GM19238 (cell line): ENCODE measurements around the gene MIOX.
"Not testable (repeated sequence)": the region's sequence is repeated elsewhere in the genome, so short reads cannot be mapped to it uniquely, and the experiment has no call there.

Source experiments
- DNase-seq: peaks from one replicate; pipeline ENCODE4 v3.0.0; 2011; ENCODE audit warnings: low spot score; ENCODE audit not compliant: insufficient read length

Gene MIOX

DNA sequence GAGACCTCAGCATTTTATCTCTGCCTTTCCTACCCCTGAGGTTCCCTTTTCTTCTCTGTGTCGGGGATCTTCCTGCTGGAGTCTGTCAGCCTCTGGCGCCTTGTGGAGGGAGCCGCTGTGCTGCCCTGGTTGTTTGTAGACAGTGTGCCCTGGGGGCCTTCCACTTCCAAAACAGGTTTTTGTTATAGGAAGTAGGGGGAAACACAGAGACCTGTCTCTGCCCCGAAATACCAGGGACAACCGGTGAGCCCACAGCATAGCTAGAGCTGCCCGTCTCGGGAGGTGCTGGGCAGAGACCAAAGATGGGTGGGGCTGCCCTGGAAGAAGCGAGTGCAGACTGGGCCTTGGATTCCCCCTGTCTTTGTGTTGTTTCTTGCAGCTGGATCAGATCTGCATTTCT lies 29.4 kb downstream of the MIOX start:
- DNase-seq, result no peak

DNA sequence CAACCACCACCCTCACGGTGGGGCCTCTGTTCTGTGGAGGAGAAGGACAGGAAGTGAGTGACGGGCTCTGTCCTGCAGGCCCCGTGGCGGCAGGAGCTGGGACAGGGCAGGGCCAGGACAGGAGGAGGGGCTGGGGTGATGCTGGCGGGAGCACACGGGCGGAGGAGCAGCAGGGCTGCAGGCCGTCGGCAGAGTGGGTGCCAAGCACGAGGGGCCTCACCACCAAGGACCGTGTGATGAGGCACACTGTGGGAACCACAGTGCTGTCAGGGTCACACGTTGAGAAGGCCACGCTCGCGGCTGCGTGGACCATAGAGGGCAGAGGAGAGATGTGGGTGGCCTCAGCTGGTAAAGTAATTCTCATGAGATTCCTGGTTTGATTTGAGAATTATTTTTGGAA lies 30.2 kb downstream of the MIOX start:
- no peak for DNase-seq

- DNase-seq, result no peak
Measured at GRCh38 chr22:50517495-50518260, 31.0 kb downstream of the MIOX start.

- no peak for DNase-seq
Measured at GRCh38 chr22:50518606-50519005, 31.9 kb downstream of the MIOX start.

DNA sequence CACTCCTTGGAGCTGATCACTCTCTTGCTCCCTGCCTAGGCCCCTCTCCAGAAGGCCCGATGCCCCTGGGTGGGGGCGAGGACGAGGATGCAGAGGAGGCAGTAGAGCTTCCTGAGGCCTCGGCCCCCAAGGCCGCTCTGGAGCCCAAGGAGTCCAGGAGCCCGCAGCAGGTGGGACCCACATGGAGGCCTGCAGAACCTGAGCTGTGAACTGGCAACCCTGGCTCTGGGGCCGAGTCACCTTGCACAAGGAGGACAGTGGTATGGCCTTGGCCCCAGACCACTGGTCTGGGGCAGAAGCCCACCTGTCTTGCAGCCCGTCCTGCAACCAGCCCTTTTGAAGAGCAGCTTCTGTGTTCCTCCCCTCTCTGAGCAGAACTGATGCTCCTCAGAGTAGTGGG lies 32.5 kb downstream of the MIOX start:
- no peak for DNase-seq

GRCh38 chr22:50520184-50520583 lies 33.5 kb downstream of the MIOX start:
- DNase-seq, result not testable (repeated sequence)

DNA sequence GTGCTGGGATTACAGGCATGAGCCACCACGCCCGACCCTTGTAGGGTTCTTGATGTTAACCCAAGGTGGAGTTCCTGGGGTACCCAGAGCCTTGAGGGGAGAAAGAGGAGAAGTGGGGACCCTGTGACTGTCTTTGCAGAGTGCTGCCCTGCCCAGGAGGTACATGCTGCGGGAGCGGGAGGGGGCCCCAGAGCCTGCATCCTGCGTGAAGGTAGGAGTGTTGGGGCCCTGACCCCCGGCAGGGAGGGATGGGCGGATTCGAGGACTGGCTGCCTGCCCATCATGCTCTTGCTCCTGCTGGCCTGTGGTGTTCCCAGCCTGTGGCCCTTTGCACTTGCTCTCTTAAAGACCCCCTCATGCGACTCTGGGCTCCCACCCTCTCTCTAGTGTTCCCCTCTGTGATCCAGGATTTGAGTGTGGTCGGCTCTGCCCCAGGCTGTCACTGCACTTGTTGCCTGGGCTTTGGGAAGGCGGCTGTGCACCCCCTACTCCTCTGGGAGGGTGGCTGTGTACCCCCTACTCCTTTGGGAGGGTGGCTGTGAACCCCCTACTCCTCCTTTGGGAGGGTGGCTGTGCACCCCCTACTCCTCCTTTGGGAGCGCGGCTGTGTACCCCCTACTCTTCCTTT lies 34.3 kb downstream of the MIOX start:
- DNase-seq, result no peak

DNA sequence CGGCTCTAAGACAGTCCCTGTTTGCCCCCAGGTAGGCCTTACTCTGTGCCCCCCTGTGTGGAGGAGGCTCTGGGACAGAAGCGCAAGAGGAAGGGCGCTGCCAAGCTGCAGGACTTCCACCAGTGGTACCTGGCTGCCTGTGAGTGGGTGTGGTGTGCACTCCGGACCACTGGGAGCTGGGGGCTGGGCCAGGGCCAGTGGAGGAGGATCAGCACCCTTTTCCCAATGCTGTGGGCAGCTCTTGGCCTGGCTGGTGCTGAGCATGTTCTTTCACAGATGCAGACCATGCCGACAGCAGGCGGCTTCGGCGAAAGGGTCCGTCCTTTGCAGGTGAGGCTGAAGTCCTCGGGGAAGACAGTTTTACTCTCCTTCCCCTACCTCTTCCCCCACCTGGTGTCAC lies 35.1 kb downstream of the MIOX start:
- DNase-seq, result no peak

DNA sequence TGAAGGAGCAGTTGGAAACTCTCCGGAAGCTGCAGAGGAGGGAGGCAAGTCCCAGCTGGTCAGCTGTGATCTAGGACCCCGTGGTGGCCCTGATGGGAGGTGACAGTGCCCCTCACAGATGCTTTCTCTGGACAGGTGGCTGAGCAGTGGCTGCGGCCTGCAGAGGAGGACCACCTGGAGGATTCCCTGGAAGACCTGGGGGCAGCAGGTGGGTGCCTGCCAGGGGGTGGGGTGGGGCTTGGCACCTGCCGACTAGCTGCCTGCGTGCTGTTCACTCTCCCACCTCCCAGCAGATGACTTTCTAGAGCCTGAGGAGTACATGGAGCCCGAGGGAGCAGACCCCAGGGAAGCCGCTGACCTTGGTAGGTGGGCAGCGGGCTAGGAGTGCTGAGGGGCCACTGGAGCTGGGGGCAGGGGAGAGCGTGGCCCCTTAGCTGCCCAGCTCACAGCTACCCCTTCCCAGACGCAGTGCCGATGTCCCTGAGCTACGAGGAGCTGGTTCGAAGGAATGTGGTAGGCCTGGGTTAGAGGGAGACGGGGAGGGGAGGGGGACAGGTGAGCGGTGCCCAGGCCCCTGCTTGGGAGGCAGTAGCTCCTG lies 35.6 kb downstream of the MIOX start:
- no peak for DNase-seq

DNA sequence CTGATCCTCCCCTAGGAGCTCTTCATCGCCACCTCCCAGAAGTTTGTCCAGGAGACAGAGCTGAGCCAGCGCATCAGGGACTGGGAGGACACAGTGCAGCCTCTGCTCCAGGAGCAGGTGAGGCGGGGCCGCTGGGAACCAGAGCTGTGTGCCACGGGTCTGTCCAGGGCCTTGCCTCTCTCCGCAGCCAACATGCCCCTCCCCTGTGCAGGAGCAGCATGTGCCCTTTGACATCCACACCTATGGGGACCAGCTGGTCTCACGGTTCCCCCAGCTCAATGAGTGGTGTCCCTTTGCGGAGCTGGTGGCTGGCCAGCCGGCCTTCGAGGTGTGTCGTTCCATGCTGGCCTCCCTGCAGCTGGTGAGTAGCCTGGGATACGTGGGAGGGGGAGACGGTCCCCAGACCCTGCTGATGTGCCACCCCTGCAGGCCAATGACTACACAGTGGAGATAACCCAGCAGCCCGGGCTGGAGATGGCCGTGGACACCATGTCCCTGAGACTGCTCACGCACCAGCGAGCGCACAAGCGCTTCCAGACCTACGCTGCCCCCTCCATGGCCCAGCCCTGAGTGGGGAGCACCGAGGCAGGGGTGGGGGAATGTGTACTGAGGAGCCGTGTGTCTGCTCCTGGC lies 36.3 kb downstream of the MIOX start:
- DNase-seq, result no peak

- DNase-seq, result no peak
Measured at GRCh38 chr22:50523458-50523805, 36.8 kb downstream of the MIOX start.

GRCh38 chr22:50523806-50524675 lies 37.4 kb downstream of the MIOX start:
- no peak for DNase-seq

DNA sequence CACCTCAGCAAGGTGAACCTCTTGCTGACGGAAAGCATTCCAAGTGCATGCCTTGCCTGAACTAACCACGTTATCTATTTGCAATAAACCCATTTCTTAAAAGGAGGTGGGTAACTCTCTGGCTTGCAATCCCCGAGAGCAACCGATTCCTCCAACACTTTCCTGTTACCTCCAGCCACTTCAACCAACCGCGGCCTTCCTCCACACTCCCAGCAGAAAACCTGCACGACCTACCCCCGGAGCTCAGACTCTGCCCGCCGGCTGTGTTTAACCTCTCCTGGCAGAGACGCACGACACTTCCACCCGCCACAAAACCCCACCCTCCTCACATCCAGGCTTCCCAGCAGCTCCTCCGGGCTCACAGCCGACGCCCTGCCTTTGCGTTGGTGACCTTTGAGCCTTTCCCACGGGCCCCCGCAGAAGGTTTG lies 38.0 kb downstream of the MIOX start:
- no peak for DNase-seq

DNA sequence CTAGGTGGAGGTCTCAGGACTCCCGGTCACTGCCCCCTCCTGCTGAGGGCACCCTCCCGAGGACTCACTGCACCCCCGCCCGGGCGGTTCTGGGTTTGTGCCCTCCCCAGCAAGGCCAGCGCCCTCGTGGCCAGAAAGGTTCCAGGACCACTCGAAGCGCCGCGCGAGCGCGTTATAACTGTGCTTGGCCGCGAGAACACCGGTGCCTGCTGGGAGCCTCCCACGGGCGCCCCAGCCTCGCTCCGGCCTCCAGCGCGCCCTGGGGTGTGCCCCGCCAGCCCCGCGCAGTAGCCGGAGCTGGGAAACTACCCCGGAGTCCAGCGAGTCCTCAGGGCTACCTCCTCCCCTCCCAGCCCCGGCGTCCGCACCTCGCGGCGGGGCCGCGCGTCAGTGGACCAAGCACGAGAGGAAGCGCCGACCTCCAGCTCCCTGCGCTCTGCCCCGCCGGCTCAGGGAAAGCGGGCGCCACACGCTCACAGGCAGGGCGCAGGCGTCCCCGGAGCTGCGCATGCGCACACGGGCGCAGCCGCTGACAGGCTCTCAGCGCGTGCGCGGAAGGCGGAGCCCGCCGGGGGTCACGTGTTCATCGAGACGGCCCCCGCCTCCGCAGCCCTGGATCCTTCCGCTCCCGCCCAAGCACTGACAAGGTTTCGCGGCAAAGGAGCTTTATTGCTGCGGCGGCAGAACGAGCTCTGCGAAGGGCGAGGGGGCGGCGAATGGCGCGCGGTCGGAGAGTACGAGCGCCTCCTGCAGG lies 38.6 kb downstream of the MIOX start, which contains the start of gene SCO2:
Gene SCO2 (minus strand): TSS at position 495 of the 754 bp plus-strand sequence. CDS start 1,187 bp downstream, outside the sequence.
- DNase-seq, result peak; percentile 98

- peak; percentile 57 for DNase-seq
Measured at GRCh38 chr22:50525858-50526107, 39.1 kb downstream of the MIOX start.

- peak; percentile 87 for DNase-seq
Measured at GRCh38 chr22:50526108-50526833, 39.6 kb downstream of the MIOX start.

- peak; percentile 71 for DNase-seq
Measured at GRCh38 chr22:50526834-50527801, 40.5 kb downstream of the MIOX start.

DNA sequence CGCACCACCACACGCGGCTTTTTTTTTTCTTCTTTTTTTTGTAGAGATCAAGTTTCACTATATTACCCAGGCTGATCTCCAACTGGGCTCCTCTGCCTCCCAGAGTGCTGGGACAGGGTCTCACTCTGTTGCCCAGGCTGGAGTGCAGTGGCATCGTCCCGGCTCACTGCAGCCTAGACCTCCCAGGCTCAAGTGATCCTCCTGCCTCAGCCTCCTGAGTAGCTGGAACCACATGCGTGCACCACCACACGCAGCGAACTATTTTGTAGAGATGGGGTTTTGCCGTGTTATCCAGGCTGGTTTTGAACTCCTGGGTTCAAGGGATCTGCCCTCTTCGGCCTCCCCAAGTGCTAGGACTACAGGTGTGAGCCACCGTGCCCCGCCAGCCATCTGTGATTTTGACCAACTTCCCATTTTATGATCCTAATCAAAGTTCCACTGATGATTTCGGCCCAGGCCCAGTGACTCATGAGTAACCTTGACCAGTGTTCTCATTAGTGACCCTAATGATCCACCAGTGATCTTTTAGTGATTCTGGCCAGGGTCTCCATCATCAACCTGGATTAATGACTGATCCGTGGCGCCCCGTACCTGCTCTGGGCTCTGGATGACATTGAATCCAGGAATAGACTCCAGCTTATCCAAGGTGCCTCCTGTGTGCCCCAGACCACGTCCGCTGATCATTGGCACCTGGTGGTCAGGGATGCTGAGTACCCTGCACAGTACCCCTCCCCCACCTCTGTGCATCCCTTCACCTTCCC lies 41.4 kb downstream of the MIOX start:
- DNase-seq, result no peak
